OCI-LY1 (cell line): ENCODE data around the gene ACSF2.

ENCODE experiments used
- H2AFZ ChIP-seq: fragments of 200-600 bp; sonication (generic), shearing (Covaris generic); 2 replicates; pipeline ENCODE4 v1.6.0; 2014; ENCODE audit warnings: antibody characterized with exemption, mild to moderate bottlenecking, low read length
- H3F3A ChIP-seq: fragments of 200-600 bp; sonication (generic), shearing (Covaris generic); 2 replicates; pipeline ENCODE4 v1.6.0; 2014; ENCODE audit warnings: mild to moderate bottlenecking, antibody characterized with exemption, low read length, moderate library complexity; ENCODE audit not compliant: insufficient read depth
- H3K27ac ChIP-seq: fragments of 200-600 bp; sonication (generic); 2 replicates; pipeline ENCODE4 v1.5.1; 2014; ENCODE audit warnings: low read length, mixed run types, mild to moderate bottlenecking, low read depth; ENCODE audit not compliant: poor library complexity, severe bottlenecking
- H3K27me3 ChIP-seq: fragments of 200-600 bp; sonication (generic); 2 replicates; pipeline ENCODE4 v1.6.0; 2014; ENCODE audit warnings: antibody characterized with exemption, mild to moderate bottlenecking, low read length, moderate library complexity; ENCODE audit not compliant: insufficient read depth
- H3K36me3 ChIP-seq: fragments of 200-600 bp; sonication (generic); 2 replicates; pipeline ENCODE4 v1.6.1; 2014; ENCODE audit warnings: mild to moderate bottlenecking, antibody characterized with exemption, low read length, moderate library complexity, mixed read lengths; ENCODE audit not compliant: insufficient read depth
- H3K4me1 ChIP-seq: fragments of 200-600 bp; sonication (generic); 2 replicates; pipeline ENCODE4 v1.5.1; 2014; ENCODE audit warnings: mild to moderate bottlenecking, low read length, moderate library complexity; ENCODE audit not compliant: insufficient read depth, severe bottlenecking
- H3K4me2 ChIP-seq: fragments of 200-600 bp; sonication (generic), shearing (Covaris generic); 2 replicates; pipeline ENCODE4 v1.6.1; 2014; ENCODE audit warnings: low read length
- H3K4me3 ChIP-seq: fragments of 200-600 bp; sonication (generic); 2 replicates; pipeline ENCODE4 v1.5.1; 2014; ENCODE audit warnings: low read length, low read depth, mild to moderate bottlenecking, mixed read lengths; ENCODE audit not compliant: poor library complexity, severe bottlenecking
- H3K79me2 ChIP-seq: fragments of 200-600 bp; shearing (Covaris generic); 2 replicates; pipeline ENCODE4 v1.6.1; 2016; ENCODE audit warnings: mixed run types, low read length, mixed read lengths; ENCODE audit not compliant: insufficient read depth
- H3K9ac ChIP-seq: fragments of 200-600 bp; sonication (generic), shearing (Covaris generic); 2 replicates; pipeline ENCODE4 v1.6.1; 2014; ENCODE audit warnings: mild to moderate bottlenecking, low read length, mixed read lengths
- H3K9me2 ChIP-seq: fragments of 200-600 bp; sonication (generic), shearing (Covaris generic); 2 replicates; pipeline ENCODE4 v1.6.1; 2014; ENCODE audit warnings: low read depth, mild to moderate bottlenecking, low read length, mixed read lengths
- H3K9me3 ChIP-seq: fragments of 200-600 bp; shearing (Covaris generic); 2 replicates; pipeline ENCODE4 v1.6.1; 2014; ENCODE audit warnings: low read length, mixed read lengths
- H4K20me1 ChIP-seq: fragments of 200-600 bp; sonication (generic), shearing (Covaris generic); 2 replicates; pipeline ENCODE4 v1.6.0; 2016; ENCODE audit warnings: mild to moderate bottlenecking, low read length; ENCODE audit not compliant: insufficient read depth
- EZH2 ChIP-seq: fragments of 200-600 bp; sonication (generic), shearing (Covaris generic); IDR thresholded peaks from 2 replicates; pipeline ENCODE4 v1.8.0; 2017; ENCODE audit warnings: borderline replicate concordance, mixed run types, mild to moderate bottlenecking, antibody characterized with exemption, low read length, moderate library complexity, mixed read lengths
- TF ChIP-seq, protein P1 (sequence below): fragments of 200-600 bp; sonication (generic), shearing (Covaris generic); IDR thresholded peaks from 2 replicates; pipeline ENCODE4 v1.5.1; 2017; ENCODE audit warnings: mild to moderate bottlenecking, antibody characterized with exemption, low read length, moderate library complexity, mixed read lengths

The ACSF2 gene

DNA sequence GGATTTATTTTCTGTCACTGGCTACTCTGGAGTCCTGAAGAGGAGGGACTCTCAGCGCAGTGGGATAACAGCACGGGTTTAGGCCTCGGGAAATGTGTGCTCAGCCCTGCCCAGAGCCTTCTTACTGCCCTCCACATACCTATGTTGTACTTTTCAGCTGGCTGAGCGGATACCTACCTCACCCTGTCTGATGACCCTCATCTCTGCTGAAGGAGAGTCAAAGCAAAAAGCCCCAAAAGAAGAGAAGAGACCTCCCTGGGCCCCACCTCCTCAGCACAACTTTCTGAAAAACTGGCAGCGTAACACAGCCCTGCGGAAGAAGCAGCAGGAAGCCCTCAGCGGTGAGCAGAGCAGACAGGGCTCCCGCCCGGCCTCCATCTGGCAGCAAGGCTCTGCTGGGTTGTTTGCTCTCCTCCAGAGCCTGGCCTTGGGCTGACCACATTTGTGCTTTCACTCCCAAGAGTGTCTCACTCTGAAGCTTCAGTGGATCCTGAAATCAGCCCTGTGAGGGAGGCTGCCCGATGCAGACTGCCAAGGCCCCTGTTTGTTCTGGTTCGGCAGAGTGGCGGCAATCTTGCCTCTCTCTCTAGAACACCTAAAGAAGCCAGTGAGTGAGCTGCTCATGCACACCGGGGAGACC, 92.5 kb downstream of the ACSF2 start:
- H3K36me3 ChIP-seq = no peaks in the 10 kb centered on the region
- no peaks in the 10 kb centered on the region for H3K9me2 ChIP-seq
- H3K4me1 ChIP-seq = no peaks in the 10 kb centered on the region
- H3K9me3 ChIP-seq = no peaks in the 10 kb centered on the region
- no peak overlapping the region for H3K27ac ChIP-seq
- no peak overlapping the region for H3K4me3 ChIP-seq
- H3K4me2 ChIP-seq = no peak overlapping the region
- no peak overlapping the region for H3K9ac ChIP-seq
- H2AFZ ChIP-seq = no peak overlapping the region
- no peaks in the 10 kb centered on the region for H4K20me1 ChIP-seq
- TF ChIP-seq EZH2 = no peak
- TF ChIP-seq, protein P1, sequence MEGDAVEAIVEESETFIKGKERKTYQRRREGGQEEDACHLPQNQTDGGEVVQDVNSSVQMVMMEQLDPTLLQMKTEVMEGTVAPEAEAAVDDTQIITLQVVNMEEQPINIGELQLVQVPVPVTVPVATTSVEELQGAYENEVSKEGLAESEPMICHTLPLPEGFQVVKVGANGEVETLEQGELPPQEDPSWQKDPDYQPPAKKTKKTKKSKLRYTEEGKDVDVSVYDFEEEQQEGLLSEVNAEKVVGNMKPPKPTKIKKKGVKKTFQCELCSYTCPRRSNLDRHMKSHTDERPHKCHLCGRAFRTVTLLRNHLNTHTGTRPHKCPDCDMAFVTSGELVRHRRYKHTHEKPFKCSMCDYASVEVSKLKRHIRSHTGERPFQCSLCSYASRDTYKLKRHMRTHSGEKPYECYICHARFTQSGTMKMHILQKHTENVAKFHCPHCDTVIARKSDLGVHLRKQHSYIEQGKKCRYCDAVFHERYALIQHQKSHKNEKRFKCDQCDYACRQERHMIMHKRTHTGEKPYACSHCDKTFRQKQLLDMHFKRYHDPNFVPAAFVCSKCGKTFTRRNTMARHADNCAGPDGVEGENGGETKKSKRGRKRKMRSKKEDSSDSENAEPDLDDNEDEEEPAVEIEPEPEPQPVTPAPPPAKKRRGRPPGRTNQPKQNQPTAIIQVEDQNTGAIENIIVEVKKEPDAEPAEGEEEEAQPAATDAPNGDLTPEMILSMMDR = no peak
- H3K27me3 ChIP-seq = no peaks in the 10 kb centered on the region; the same call in 1 of the 2 replicates
- no peaks in the 10 kb centered on the region for H3F3A ChIP-seq
- no peaks in the 10 kb centered on the region for H3K79me2 ChIP-seq

DNA sequence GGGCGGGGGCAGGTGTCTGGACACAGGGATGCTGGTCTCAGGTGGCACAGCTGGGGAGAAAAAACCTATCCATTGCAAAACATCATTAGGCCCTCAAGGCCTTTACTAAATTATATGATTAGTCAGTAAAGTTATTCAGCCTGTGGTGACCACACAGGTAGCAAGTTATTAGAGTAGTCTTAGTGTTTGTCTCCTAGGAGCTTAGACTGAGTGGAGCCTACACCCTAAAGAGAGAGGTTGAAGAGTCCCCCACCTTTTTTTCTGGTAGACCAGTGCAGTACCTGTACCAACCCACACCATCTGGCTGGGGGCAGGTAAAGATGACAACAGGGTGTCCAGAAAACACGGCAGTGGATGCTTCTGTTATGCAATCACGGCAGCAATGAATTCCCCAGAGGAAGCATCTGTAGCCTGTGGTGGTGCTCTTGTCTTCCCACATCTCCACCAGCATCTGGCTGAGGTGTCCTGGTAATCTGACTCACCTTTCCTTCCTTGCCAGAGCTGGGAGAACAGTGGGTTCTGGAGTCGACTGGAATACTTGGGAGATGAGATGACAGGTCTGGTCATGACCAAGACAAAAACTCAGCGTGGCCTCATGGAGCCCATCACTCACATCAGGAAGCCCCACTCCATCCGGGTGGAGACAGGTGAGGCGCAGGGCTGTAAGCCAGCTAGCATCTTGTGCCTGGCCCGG, 93.3 kb downstream of the ACSF2 start:
- Histone ChIP-seq H3K4me1 (no peaks in the 10 kb centered on the region), H4K20me1 (no peaks in the 10 kb centered on the region), H3K4me2 (no peak overlapping the region), H3K9ac (no peak overlapping the region), H3K9me3 (no peaks in the 10 kb centered on the region), H2AFZ (no peak overlapping the region), H3K4me3 (no peak overlapping the region), H3K27me3 (no peaks in the 10 kb centered on the region; the same call in 1 of the 2 replicates), H3K36me3 (no peaks in the 10 kb centered on the region), H3K9me2 (no peaks in the 10 kb centered on the region), H3K79me2 (no peaks in the 10 kb centered on the region), H3K27ac (no peak overlapping the region), H3F3A (no peaks in the 10 kb centered on the region)
- TF ChIP-seq, protein P1 = no peak
- no peak for TF ChIP-seq EZH2

DNA sequence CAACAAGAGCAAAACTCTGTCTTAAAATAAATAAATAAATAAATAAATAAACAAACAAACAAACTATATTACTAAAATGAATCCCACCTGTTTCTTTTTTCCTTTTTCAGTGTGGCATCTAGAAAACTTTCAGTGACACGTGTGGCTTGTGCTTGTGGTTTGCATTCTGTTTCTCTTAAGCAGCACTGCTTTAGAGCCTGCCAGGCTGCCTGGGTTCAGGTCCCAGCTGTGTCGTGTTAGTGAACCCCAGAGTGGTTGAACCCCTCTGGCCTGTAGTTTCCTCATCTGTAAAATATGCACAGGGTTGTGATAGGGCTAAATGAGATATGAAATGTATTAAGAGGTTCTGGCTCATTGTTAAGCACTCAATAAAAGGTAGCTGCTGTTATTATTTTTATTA, 94.5 kb downstream of the ACSF2 start:
- H3K79me2 ChIP-seq = no peaks in the 10 kb centered on the region
- no peak overlapping the region for H3K9ac ChIP-seq
- H3K4me1 ChIP-seq = no peaks in the 10 kb centered on the region
- no peaks in the 10 kb centered on the region for H3K27me3 ChIP-seq
- no peaks in the 10 kb centered on the region for H3K9me2 ChIP-seq
- no peak overlapping the region for H2AFZ ChIP-seq
- no peaks in the 10 kb centered on the region for H4K20me1 ChIP-seq
- no peak overlapping the region for H3K4me3 ChIP-seq
- H3K36me3 ChIP-seq = no peaks in the 10 kb centered on the region
- no peaks in the 10 kb centered on the region for H3F3A ChIP-seq
- H3K27ac ChIP-seq = no peak overlapping the region
- H3K4me2 ChIP-seq = no peak overlapping the region
- no peaks in the 10 kb centered on the region for H3K9me3 ChIP-seq
- TF ChIP-seq EZH2 = no peak
- TF ChIP-seq, protein P1 = no peak
